GM23338 (cell line): Measurements from ENCODE around the gene ERBB4. TPM values are rescaled to one million over a fixed set of nuclear protein-coding genes. Genes with fewer than 3 reads are reported as not detected.

Experiments
- ATAC-seq: fragments of 200-7000 bp; cut with Tn5 transposase; 3 replicates; pipeline ENCODE4 v1.9.1; 2020
- DNase-seq: peaks from one replicate; pipeline ENCODE4 v3.0.0-alpha.2; 2015; ENCODE audit warnings: low spot score
- H2AFZ ChIP-seq: fragments of 200-600 bp; sonication (generic); 2 replicates; pipeline ENCODE4 v1.8.0; 2016; ENCODE audit warnings: antibody characterized with exemption, mild to moderate bottlenecking, moderate library complexity
- H3F3A ChIP-seq: fragments of 200-600 bp; sonication (generic); replicated peaks from 2 replicates; pipeline ENCODE4 v1.8.0; 2017; ENCODE audit warnings: antibody characterized with exemption, mixed run types, low read depth
- H3K27ac ChIP-seq: fragments of 200-600 bp; sonication (generic); 2 replicates; pipeline ENCODE4 v1.6.1; 2016; ENCODE audit warnings: low read depth
- H3K27me3 ChIP-seq: fragments of 200-600 bp; sonication (generic); 2 replicates; pipeline ENCODE4 v1.8.0; 2016; ENCODE audit warnings: mild to moderate bottlenecking, mixed run types, moderate library complexity; ENCODE audit not compliant: insufficient read depth
- H3K36me3 ChIP-seq: fragments of 200-600 bp; sonication (generic); 2 replicates; pipeline ENCODE4 v1.8.0; 2016; ENCODE audit warnings: mild to moderate bottlenecking; ENCODE audit not compliant: insufficient read depth
- H3K4me1 ChIP-seq: fragments of 200-600 bp; sonication (generic); 2 replicates; pipeline ENCODE4 v1.8.0; 2016; ENCODE audit warnings: mild to moderate bottlenecking, moderate library complexity; ENCODE audit not compliant: insufficient read depth
- H3K4me2 ChIP-seq: fragments of 200-600 bp; sonication (generic); 2 replicates; pipeline ENCODE4 v1.7.1; 2017; ENCODE audit warnings: mixed run types
- H3K4me3 ChIP-seq: fragments of 200-600 bp; sonication (generic); 2 replicates; pipeline ENCODE4 v1.6.1; 2016; ENCODE audit warnings: mixed run types
- H3K79me2 ChIP-seq: fragments of 200-600 bp; sonication (generic); replicated peaks from 2 replicates; pipeline ENCODE4 v1.8.0; 2017; ENCODE audit warnings: mild to moderate bottlenecking; ENCODE audit not compliant: insufficient read depth
- H3K9me2 ChIP-seq: fragments of 200-600 bp; sonication (generic); 2 replicates; pipeline ENCODE4 v1.8.0; 2017; ENCODE audit not compliant: insufficient read depth
- H4K20me1 ChIP-seq: fragments of 200-600 bp; sonication (generic); replicated peaks from 2 replicates; pipeline ENCODE4 v1.8.0; 2017; ENCODE audit warnings: mild to moderate bottlenecking; ENCODE audit not compliant: insufficient read depth
- H3K27ac Mint-ChIP-seq: 2 replicates; pipeline ENCODE4 v1.8.0; 2020; ENCODE audit warnings: inconsistent platforms, mild to moderate bottlenecking, moderate library complexity, mixed read lengths
- H3K27me3 Mint-ChIP-seq: 3 replicates; pipeline ENCODE4 v1.8.0; 2022; ENCODE audit warnings: low read depth, mild to moderate bottlenecking, moderate library complexity, mixed read lengths, inconsistent platforms; ENCODE audit not compliant: insufficient read depth, poor library complexity
- H3K36me3 Mint-ChIP-seq: 3 replicates; pipeline ENCODE4 v1.8.0; 2021; ENCODE audit warnings: low read depth, mild to moderate bottlenecking, inconsistent platforms, moderate library complexity, mixed read lengths
- H3K4me1 Mint-ChIP-seq: 3 replicates; pipeline ENCODE4 v1.8.0; 2020; ENCODE audit warnings: mild to moderate bottlenecking, inconsistent platforms, mixed read lengths
- H3K4me3 Mint-ChIP-seq: 3 replicates; pipeline ENCODE4 v1.8.0; 2021; ENCODE audit warnings: moderate library complexity, mild to moderate bottlenecking, inconsistent platforms, mixed read lengths
- H3K9me3 Mint-ChIP-seq: 3 replicates; pipeline ENCODE4 v1.8.0; 2020; ENCODE audit warnings: moderate library complexity, mild to moderate bottlenecking, inconsistent platforms, mixed read lengths
- CREB1 ChIP-seq: fragments of 250-450 bp; sonication (Bioruptor Pico); IDR thresholded peaks from 2 replicates; pipeline ENCODE4 v1.5.0; 2020; ENCODE audit warnings: low read depth, mild to moderate bottlenecking, moderate library complexity
- CTCF ChIP-seq, 2 experiments: fragments of 200-600 bp in 1 of 2; sonication (generic) in 1 of 2; conservative IDR thresholded peaks; 2 replicates each; pipeline versions ENCODE4 v1.5.1 to v1.6.1; 2016 to 2017; ENCODE audit warnings: antibody characterized with exemption in 2 of 2, low read depth in 2 of 2, mild to moderate bottlenecking in 2 of 2, moderate library complexity in 1 of 2
- EZH2 ChIP-seq: fragments of 200-600 bp; sonication (generic); IDR thresholded peaks from one replicate; pipeline ENCODE4 v1.8.0; 2017; ENCODE audit warnings: antibody characterized with exemption, mild to moderate bottlenecking, low read depth; ENCODE audit not compliant: unreplicated experiment
- JUNB ChIP-seq: IDR thresholded peaks from one replicate; pipeline ENCODE4 v1.6.1; 2016; ENCODE audit warnings: antibody characterized with exemption; ENCODE audit not compliant: unreplicated experiment
- NANOG ChIP-seq: IDR thresholded peaks from 2 replicates; pipeline ENCODE4 v1.6.1; 2016; ENCODE audit warnings: antibody characterized with exemption, borderline replicate concordance
- REST ChIP-seq: IDR thresholded peaks from one replicate; pipeline ENCODE4 v1.6.1; 2018; ENCODE audit warnings: antibody characterized with exemption; ENCODE audit not compliant: unreplicated experiment
- STAT1 ChIP-seq: IDR thresholded peaks from one replicate; pipeline ENCODE4 v1.6.1; 2016; ENCODE audit warnings: antibody characterized with exemption; ENCODE audit not compliant: unreplicated experiment
- ZNF114 ChIP-seq: fragments of 250-450 bp; sonication (Bioruptor Pico); IDR thresholded peaks from 2 replicates; pipeline ENCODE4 v1.5.0; 2020; ENCODE audit warnings: mild to moderate bottlenecking, moderate library complexity
- ZNF331 ChIP-seq: fragments of 250-450 bp; sonication (Bioruptor Pico); IDR thresholded peaks from 2 replicates; pipeline ENCODE4 v1.5.0; 2020; ENCODE audit warnings: low read depth, mild to moderate bottlenecking, moderate library complexity
- polyA plus RNA-seq: library from polyadenylated mRNA; unstranded; fragments of >200 nt; fragmentation: Nextera tagmentation; extraction: Ambion mirVana; gene quantifications from 2 replicates; pipeline ENCODE4 v1.2.1, GENCODE V29; 2016
- total RNA-seq: library from RNA; depleted of rRNA; stranded (reverse); fragments of >200 nt; shearing (Covaris generic); gene quantifications from 2 replicates; pipeline ENCODE4 v1.2.3, GENCODE V29; 2014

ERBB4 gene
- total and polyA plus RNA-seq, 2 experiments from 2014 or later = 0.73 to 1.1 TPM

- TF ChIP-seq CTCF (conservative IDR thresholded peaks at IDR 0.05; ENCODE audit: low read depth in 2 of 2) = no peak
- TF ChIP-seq JUNB = no peak
- no peak for TF ChIP-seq ZNF114 (CRISPR knock-in tag)
- no peak for TF ChIP-seq CREB1
- no peak for TF ChIP-seq REST
- TF ChIP-seq NANOG = no peak
- no peak for TF ChIP-seq STAT1
- no peak for TF ChIP-seq ZNF331 (CRISPR knock-in tag)
- no peak for TF ChIP-seq EZH2
Observed at GRCh38 chr2:212534336-212534735, 4.3 kb downstream of the ERBB4 start (continued).

GRCh38 chr2:212532585-212532984, 6.0 kb downstream of the ERBB4 start:
- H3K9me3 Mint-ChIP-seq = no peaks in the 10 kb centered on the region
- no peak overlapping the region for H3K4me3 Mint-ChIP-seq
- Histone ChIP-seq H3K79me2 (no peaks in the 10 kb centered on the region), H2AFZ (no peak overlapping the region), H3F3A (peaks cover 5% of the 10 kb centered on the region; the same call in 1 of the 2 replicates), H3K36me3 (no peaks in the 10 kb centered on the region), H3K4me1 (peaks cover 11% of the 10 kb centered on the region; the same call in 1 of the 2 replicates), H3K9me2 (no peaks in the 10 kb centered on the region), H3K27me3 (peaks cover 42% of the 10 kb centered on the region), H3K4me2 (no peak overlapping the region), H4K20me1 (peaks cover 6% of the 10 kb centered on the region; the same call in 1 of the 2 replicates), H3K27ac (no peak overlapping the region), H3K4me3 (no peak overlapping the region)
- no peaks in the 10 kb centered on the region for H3K36me3 Mint-ChIP-seq
- ATAC-seq (no peak), DNase-seq (peak; percentile 28)
- no peak for TF ChIP-seq ZNF331 (CRISPR knock-in tag)
- TF ChIP-seq CTCF (conservative IDR thresholded peaks at IDR 0.05; ENCODE audit: low read depth in 2 of 2) = peak; percentile 47 to 57
- peaks cover 14% of the 10 kb centered on the region; the same call in 2 of the 3 replicates for H3K4me1 Mint-ChIP-seq
- H3K27me3 Mint-ChIP-seq = peaks cover 28% of the 10 kb centered on the region
- no peak overlapping the region for H3K27ac Mint-ChIP-seq
